HG03159 (cell line): ENCODE results near the gene FBLN1.
"Not testable (repeated sequence)": the region's sequence is repeated elsewhere in the genome, so short reads cannot be mapped to it uniquely, and the experiment has no call there.

Experiments used
- ATAC-seq: cut with Tn5 transposase; IDR thresholded peaks from one replicate; pipeline ENCODE4 v1.9.1; 2021; ENCODE audit warnings: mild to moderate bottlenecking, moderate library complexity; ENCODE audit not compliant: unreplicated experiment

The FBLN1 gene

DNA sequence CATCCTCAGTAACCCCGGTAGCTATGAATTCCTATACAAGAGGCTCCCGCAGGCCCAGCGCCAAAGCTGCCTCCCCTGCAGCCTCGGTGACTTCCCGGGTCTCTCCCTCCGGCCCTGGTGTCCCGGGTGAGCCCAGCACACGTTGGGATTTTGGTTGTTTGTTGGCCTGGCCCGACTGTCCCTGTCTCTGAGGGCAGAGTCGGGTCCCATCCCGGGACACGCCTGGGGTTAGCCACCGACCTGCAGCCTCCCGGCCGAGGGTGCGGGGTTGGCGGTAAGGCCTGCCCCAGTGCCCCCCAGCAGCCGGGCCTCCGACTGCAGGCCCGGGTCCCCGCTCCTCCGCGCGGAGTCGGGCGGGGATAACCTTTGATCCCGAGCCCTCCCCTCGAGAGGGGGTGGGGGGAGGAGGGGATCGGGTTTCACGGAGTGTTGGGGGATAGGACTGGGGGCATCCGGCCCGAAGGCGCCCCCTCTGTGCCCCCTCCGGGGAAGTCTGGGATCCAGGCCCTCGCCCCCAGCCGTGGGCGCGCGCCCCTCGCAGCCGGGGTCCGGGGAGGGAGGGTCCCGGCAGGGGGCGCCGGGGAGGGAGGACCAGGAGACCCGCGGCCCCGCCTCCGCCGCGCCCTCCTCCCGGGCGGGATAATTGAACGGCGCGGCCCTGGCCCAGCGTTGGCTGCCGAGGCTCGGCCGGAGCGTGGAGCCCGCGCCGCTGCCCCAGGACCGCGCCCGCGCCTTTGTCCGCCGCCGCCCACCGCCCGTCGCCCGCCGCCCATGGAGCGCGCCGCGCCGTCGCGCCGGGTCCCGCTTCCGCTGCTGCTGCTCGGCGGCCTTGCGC lies at the start of gene FBLN1:
TSS of gene FBLN1 (plus strand) at position 669 of the 835 bp plus-strand sequence. CDS start at position 772, 103 bp downstream.
- no peak for ATAC-seq

GRCh38 chr22:45453764-45454163 lies 48.9 kb upstream of the FBLN1 start:
- no peak for ATAC-seq

DNA sequence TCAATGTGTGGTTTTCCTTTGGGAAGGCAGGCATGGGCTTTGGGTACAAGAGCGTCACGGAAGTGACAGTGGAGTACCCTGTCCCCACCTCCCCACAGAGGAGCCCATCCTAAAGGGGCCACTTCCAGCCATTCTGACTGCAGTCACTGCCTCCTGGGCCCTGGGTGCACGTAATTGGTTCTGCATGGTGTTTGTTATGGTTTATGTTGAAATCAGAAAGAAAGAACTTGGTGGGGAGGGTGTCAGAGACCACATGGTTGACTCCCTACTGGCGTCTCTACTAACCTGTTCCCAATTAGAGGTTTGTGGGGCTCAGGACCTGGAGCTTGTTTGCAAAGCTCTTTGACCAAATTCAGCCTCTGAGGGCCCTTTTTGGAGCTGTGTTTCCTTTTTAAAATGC lies 48.4 kb upstream of the FBLN1 start:
- no peak for ATAC-seq

GRCh38 chr22:45455212-45455611 lies 47.5 kb upstream of the FBLN1 start:
- ATAC-seq = no peak

- ATAC-seq = no peak
These were observed 47.1 kb upstream of the FBLN1 start for GRCh38 chr22:45455621-45456020.

DNA sequence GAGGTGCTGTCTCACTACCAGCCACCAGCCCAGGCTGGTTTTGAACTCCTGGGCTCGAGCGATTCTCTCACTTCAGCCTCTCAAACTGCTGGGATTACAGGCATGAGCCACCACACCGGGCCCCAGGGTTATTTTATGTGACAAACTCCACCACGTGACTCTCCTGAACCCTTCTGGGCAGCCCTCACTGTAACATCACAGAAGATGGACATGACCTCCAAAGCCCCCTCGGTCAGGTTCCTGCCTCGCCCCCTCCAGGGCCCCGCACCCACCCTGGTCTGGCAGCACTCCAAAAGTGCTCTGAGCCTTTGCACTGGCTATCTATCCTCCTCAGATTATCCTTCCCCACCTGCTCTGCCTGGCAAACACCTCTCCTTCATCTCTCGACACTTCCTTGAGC lies 45.9 kb upstream of the FBLN1 start:
- no peak for ATAC-seq

DNA sequence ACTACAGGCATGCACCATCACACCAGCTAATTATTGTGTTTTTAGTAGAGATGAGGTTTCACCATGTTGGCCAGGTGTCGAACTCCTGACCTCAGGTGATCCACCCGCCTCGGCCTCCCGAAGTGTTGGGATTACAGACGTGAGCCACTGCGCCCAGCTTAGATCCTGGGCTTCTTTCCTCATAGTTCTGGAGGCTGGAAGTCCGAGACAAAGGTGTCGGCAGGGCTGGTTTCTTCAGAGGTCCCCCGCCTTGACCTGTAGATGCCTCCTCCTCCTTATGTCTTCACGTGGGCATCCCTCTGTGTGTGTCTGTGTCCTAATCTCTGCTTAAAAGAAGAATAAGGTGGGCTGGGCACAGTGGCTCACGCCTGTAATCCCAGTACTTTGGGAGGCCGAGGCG lies 44.2 kb upstream of the FBLN1 start:
- ATAC-seq = no peak

DNA sequence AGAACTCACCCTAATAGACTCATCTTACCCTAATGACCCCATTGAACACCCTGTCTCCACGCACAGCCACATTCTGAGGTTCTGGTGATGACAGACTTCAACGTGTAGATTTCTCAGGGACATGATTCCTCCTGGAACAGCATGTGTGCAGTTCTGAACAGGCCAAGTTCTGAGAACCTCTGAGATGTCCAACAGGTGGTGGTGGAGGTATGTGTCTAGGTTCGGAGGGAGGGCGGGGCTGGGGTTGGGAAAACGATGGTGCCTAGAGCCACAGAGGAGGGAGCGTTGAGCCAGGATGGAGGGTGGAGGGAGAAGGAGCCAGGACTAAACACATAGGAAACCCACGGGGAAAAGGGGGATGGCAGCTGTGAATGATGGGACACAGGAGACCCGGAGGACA lies 43.4 kb upstream of the FBLN1 start:
- no peak for ATAC-seq

DNA sequence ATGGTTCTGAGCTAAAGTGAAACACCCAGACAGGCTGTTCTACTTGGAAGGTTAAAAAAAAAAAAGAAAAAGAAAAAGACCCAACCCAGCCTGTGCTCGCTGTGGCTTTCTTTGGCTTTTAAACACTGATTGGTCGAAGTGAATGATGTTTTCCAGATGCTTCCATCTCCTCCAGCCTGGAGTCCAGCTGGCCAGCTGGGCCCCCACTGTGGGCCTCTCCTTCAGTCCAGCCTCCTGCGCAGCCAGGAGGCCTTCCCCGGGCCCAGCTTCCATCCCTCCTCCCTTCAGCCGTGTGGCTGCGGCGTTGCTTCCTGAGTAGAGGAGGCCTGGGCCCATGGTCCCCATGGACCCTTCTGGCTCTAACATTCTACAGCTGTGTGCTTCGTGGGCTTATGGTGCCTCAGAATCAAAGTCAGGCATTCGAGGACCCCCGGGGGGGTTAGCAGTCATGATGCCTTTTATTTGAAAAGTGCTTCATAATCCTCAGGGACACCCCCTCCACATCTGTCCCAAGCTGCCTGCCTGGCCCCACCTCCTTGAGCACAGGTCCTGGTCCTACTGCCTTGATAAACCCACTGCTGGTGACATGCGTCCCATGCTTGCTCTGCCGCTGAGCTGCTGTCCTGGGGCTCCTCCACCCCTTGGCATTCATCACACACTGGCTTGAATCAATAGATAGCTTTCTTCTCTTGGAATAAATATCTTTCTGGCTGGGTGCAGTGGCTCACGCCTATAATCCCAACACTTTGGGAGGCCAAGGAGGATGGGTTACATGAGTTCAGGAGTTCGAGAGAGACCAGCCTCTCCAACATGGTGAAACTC lies 42.2 kb upstream of the FBLN1 start:
- no peak for ATAC-seq

- no peak for ATAC-seq
These were observed 40.5 kb upstream of the FBLN1 start for GRCh38 chr22:45462034-45462655.

- ATAC-seq = not testable (repeated sequence)
These were observed 39.0 kb upstream of the FBLN1 start for GRCh38 chr22:45463691-45464090.

DNA sequence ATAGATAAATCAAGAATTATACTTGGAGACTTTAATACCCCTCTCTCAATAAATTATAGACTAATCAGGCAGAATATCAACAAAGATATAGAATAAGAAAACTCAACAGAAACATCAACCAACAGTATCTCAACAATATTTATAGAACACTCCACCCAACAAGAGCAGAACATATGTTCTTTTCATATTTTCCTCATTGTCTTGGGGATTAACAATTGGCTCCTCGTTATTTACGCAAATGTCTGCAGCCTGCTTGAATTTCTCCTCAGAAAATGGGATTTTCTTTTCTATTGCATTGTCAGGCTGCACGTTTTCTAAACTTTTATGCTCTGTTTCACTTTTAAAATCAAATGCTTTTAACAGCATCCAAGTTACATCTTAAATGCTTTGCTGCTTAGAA lies 37.0 kb upstream of the FBLN1 start:
- ATAC-seq = no peak

- ATAC-seq = no peak
These were observed 33.8 kb upstream of the FBLN1 start for GRCh38 chr22:45468872-45469271.

DNA sequence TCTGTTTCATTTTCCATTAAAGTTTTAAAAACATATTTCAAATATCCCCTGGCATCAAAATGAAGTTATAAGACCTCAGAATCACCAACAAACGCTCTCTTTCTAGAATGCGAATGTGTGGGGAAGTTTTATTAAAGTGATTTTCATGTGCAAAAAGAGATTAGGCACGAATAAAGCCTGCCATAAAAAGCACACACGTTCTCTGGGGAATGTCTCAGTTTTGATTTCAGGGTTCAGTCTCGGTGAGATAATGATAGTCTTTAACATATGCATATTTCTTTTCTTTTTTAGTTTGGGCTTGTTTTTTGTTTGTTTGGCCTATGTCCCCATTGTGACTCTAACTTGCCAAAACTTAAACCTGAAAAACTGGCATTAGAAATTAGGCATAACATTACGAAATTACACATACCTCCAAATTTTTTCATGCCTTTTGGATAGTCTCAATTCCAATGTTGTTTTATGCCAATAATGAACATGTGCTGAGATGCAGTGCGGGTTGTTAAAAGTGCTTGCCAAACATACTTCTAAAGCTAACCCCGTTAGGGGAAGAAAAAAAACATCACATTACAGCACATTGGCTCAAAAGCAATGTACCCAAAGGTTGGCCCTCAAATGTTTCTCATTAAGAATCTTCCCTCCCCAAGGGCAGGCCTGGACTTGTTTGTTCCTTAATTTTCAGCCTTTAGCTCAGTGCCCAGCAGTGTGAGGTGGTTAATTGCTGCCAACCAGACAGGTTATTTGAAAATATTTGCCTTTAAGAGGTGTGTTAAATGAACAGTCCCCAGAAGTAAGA lies 33.2 kb upstream of the FBLN1 start:
- ATAC-seq = no peak

DNA sequence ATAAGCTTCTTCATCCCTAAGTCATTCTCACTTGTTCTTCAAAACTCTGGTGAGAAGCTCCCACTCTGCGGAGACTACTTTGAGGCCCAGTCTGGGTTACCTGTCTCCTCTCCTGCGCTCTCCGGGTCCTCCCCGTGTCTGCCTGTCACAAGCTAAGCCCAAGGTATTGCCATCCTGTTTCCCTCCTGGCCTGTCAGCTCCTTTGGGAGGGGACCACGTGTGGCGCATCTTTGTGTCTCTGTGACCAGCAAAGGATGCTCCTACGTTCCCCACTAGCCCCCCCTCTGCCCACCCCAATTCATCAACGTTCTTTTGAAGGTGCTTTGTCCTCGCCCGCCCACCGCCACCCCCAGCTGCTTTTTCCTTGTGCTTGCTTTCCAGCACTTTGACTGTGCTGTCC lies 31.8 kb upstream of the FBLN1 start:
- ATAC-seq = no peak

GRCh38 chr22:45472426-45472825 lies 30.3 kb upstream of the FBLN1 start:
- ATAC-seq = no peak

GRCh38 chr22:45473626-45474237 lies 29.0 kb upstream of the FBLN1 start:
- no peak for ATAC-seq

GRCh38 chr22:45475063-45475747 lies 27.5 kb upstream of the FBLN1 start:
- ATAC-seq = no peak

DNA sequence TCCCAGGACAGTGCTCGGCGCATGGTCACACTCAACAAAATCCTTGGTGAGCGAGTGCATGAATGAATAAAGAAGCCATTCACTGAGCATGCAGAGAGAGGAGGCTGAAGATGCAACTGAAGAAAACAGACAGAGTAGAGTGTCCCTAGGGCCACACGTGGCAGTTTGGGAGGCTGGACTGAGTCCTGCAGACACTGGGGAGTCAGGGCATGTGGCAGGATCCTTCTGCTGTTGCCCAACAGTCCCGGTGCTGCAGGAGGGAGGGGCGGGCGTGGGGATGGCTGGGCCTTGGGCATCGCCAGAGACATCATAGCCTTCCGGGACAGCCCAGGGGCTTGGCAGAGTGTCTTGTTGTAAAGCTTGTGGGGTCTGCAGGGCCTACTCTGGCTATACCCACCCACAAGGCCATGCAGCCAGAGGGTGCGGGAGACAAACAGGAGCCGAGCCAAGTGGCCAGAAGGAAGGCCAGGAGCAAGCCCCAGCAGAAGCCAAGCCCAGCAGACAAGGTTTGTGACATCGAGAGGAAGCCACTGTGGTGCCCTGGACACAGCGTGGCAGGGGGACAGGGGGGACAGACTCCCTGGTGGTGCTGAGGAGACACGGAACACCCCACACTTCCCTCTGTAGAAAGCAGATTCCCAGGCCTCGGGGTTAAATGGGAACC lies 26.7 kb upstream of the FBLN1 start:
- ATAC-seq = no peak
